Ishikawa (cell line): ENCODE measurements around the gene CORO2B.

ENCODE experiments used
- EP300 ChIP-seq: IDR thresholded peaks from 2 replicates; pipeline ENCODE4 v1.6.1; 2012; ENCODE audit warnings: borderline replicate concordance
- MAX ChIP-seq: IDR thresholded peaks from 2 replicates; pipeline ENCODE4 v1.6.1; 2012
- RAD21 ChIP-seq: IDR thresholded peaks from 2 replicates; pipeline ENCODE4 v1.6.1; 2012; ENCODE audit warnings: low read depth
- TAF1 ChIP-seq: IDR thresholded peaks from 2 replicates; pipeline ENCODE4 v1.6.1; 2012; ENCODE audit warnings: low read depth, mild to moderate bottlenecking
- YY1 ChIP-seq: IDR thresholded peaks from 2 replicates; pipeline ENCODE4 v1.6.1; 2012; ENCODE audit warnings: low read depth
- ZBTB7A ChIP-seq: IDR thresholded peaks from 2 replicates; pipeline ENCODE4 v1.6.1; 2012; ENCODE audit warnings: low read depth

GRCh38 chr15:68550498-68551295 is 28.1 kb upstream of the CORO2B start:
- TF ChIP-seq ZBTB7A: no peak
- TF ChIP-seq EP300: no peak
- TF ChIP-seq YY1: no peak
- no peak for TF ChIP-seq TAF1
- TF ChIP-seq MAX: no peak
- TF ChIP-seq RAD21: peak; percentile 83
